ENCODE data around the gene TIMM22.
"Not testable (repeated sequence)": the region's sequence is repeated elsewhere in the genome, so short reads cannot be mapped to it uniquely, and the experiment has no call there.

The TIMM22 gene

GRCh38 chr17:973053-973452 lies 23.9 kb upstream of the TIMM22 start:
- no peak for DNase-seq (ENCODE audit: low spot score)

- DNase-seq (ENCODE audit: low spot score) = not testable (repeated sequence)
Observed at GRCh38 chr17:974778-975177, 22.2 kb upstream of the TIMM22 start.

GRCh38 chr17:975371-975915 lies 21.5 kb upstream of the TIMM22 start:
- DNase-seq (ENCODE audit: low spot score) = no peak

- DNase-seq (ENCODE audit: low spot score) = no peak
Observed at GRCh38 chr17:976312-976711, 20.6 kb upstream of the TIMM22 start.

GRCh38 chr17:977166-977565 lies 19.8 kb upstream of the TIMM22 start:
- no peak for DNase-seq (ENCODE audit: low spot score)

GRCh38 chr17:978103-979093 lies 18.5 kb upstream of the TIMM22 start:
- no peak for DNase-seq (ENCODE audit: low spot score)

- DNase-seq (ENCODE audit: low spot score) = no peak
Observed at GRCh38 chr17:979212-979538, 17.8 kb upstream of the TIMM22 start.

- peak; percentile 98 for DNase-seq (ENCODE audit: low spot score)
Observed at GRCh38 chr17:979539-980405, 17.2 kb upstream of the TIMM22 start, which contains the start of gene NXN. Gene NXN (minus strand): TSS chr17:979776.

- DNase-seq (ENCODE audit: low spot score) = peak; percentile 85
Observed at GRCh38 chr17:980406-981291, 16.3 kb upstream of the TIMM22 start.

GRCh38 chr17:981292-981658 lies 15.7 kb upstream of the TIMM22 start:
- DNase-seq (ENCODE audit: low spot score) = no peak

- no peak for DNase-seq (ENCODE audit: low spot score)
Observed at GRCh38 chr17:983921-984320, 13.0 kb upstream of the TIMM22 start.

- no peak for DNase-seq (ENCODE audit: low spot score)
Observed at GRCh38 chr17:986322-986929, 10.5 kb upstream of the TIMM22 start.

GRCh38 chr17:987931-988330 lies 9.0 kb upstream of the TIMM22 start:
- no peak for DNase-seq (ENCODE audit: low spot score)

- DNase-seq (ENCODE audit: low spot score) = no peak
Observed at GRCh38 chr17:988561-988960, 8.4 kb upstream of the TIMM22 start.

- DNase-seq (ENCODE audit: low spot score) = no peak
Observed at GRCh38 chr17:992933-993332, 4.0 kb upstream of the TIMM22 start.

GRCh38 chr17:995324-995723 lies 1.6 kb upstream of the TIMM22 start:
- not testable (repeated sequence) for DNase-seq (ENCODE audit: low spot score)

- no peak for DNase-seq (ENCODE audit: low spot score)
Observed at GRCh38 chr17:998111-998510, 1.2 kb downstream of the TIMM22 start.

- no peak for DNase-seq (ENCODE audit: low spot score)
Observed at GRCh38 chr17:1000597-1001461, 3.9 kb downstream of the TIMM22 start.

- peak; percentile 51 for DNase-seq (ENCODE audit: low spot score)
Observed at GRCh38 chr17:1001640-1002411, 4.9 kb downstream of the TIMM22 start.
